Common myeloid progenitor, CD34-positive (primary cell): ENCODE data around the gene BICC1.

Experiments used
- CTCF ChIA-PET: fragments of 350-600 bp; sonication (Branson Sonifier 250); formaldehyde crosslinking; loops from one replicate; lab custom pipeline; 2021; ENCODE audit warnings: antibody characterized with exemption; lab: Charles Lee
- POLR2A ChIA-PET: fragments of 350-600 bp; sonication (Branson Sonifier 250); formaldehyde crosslinking; loops from one replicate; lab custom pipeline; 2021; ENCODE audit warnings: antibody characterized with exemption; lab: Charles Lee
- DNase-seq, 3 donors: peaks; one replicate each; pipeline versions ENCODE4 v3.0.0 to v3.0.0-alpha.2; 2013
- H3K27ac ChIP-seq, 2 experiments: 1 replicate in 1 of 2; 2 replicates in 1 of 2; pipeline ENCODE4 v1.7.0; 2013; ENCODE audit warnings: inconsistent platforms in 2 of 2, low read length in 2 of 2, mild to moderate bottlenecking in 2 of 2, low read depth in 1 of 2, moderate library complexity in 1 of 2; ENCODE audit not compliant: severe bottlenecking in 2 of 2, insufficient read depth in 1 of 2, poor library complexity in 1 of 2
- H3K27me3 ChIP-seq, 5 experiments: replicated peaks in 2 of 5; 1 replicate in 3 of 5; 2 replicates in 2 of 5; pipeline versions ENCODE4 v1.6.1 to v1.7.0; 2013; ENCODE audit warnings: low read length in 4 of 5, mild to moderate bottlenecking in 2 of 5, moderate library complexity in 2 of 5, inconsistent platforms in 1 of 5; ENCODE audit not compliant: insufficient read depth in 5 of 5, control insufficient read depth in 4 of 5
- H3K36me3 ChIP-seq, 4 experiments: 1 replicate in 2 of 4; 2 replicates in 2 of 4; pipeline versions ENCODE4 v1.6.1 to v1.7.0; 2013; ENCODE audit warnings: low read length in 3 of 4, control low read depth in 1 of 4, mild to moderate bottlenecking in 1 of 4; ENCODE audit not compliant: control insufficient read depth in 4 of 4, insufficient read depth in 4 of 4
- H3K4me1 ChIP-seq, 4 experiments: 1 replicate in 3 of 4; 2 replicates in 1 of 4; pipeline versions ENCODE4 v1.6.1 to v1.7.1; 2013; ENCODE audit warnings: low read length in 3 of 4, mild to moderate bottlenecking in 3 of 4, control low read depth in 1 of 4, inconsistent platforms in 1 of 4, moderate library complexity in 1 of 4; ENCODE audit not compliant: control insufficient read depth in 4 of 4, insufficient read depth in 4 of 4; ENCODE audit errors: control extremely low read depth in 1 of 4
- H3K4me3 ChIP-seq, 7 experiments: 1 replicate in 4 of 7; 2 replicates in 3 of 7; pipeline versions ENCODE4 v1.5.1 to v1.7.0; 2013; ENCODE audit warnings: mild to moderate bottlenecking in 7 of 7, low read length in 6 of 7, moderate library complexity in 6 of 7, inconsistent platforms in 2 of 7, low read depth in 2 of 7, control low read depth in 1 of 7; ENCODE audit not compliant: insufficient read depth in 4 of 7, control insufficient read depth in 1 of 7; ENCODE audit errors: extremely low read depth in 1 of 7
- H3K9me3 ChIP-seq, 5 experiments: 1 replicate in 4 of 5; 2 replicates in 1 of 5; pipeline versions ENCODE4 v1.6.1 to v1.7.1; 2013; ENCODE audit warnings: low read length in 4 of 5, mild to moderate bottlenecking in 2 of 5, inconsistent platforms in 1 of 5, low read depth in 1 of 5, moderate library complexity in 1 of 5; ENCODE audit not compliant: control insufficient read depth in 4 of 5, insufficient read depth in 2 of 5; ENCODE audit errors: control extremely low read depth in 1 of 5
- WGBS: methylation state at CpG from one replicate; pipeline ENCODE4 v1.1.5; 2013; ENCODE audit not compliant: insufficient coverage; 5-methylcytosine and 5-hydroxymethylcytosine counted together

The BICC1 gene

DNA sequence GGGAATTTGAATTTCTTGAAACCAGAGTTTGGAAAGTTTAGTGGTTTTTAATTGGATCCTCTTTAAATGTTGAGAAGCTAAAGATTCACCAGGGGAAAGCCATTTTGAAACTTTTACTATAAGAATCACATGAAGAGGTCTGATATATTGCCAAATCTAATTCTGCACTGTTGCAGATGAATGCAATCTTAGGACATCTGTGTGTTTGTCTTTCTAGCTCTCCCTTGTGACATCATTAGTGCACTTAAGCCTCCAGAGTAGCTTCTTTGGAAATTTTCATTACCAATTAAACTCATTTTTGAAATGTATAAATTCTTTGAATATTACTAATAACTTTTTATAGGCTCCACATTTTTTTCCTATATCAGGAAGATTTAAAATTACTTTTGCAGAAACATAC, 160.2 kb downstream of the BICC1 start:
- CTCF ChIA-PET, result no interaction called here
- Histone ChIP-seq H3K4me1 (no peaks in the 10 kb centered on the region), H3K27ac (no peak overlapping the region), H3K36me3 (no peaks in the 10 kb centered on the region), H3K27me3 (no peaks in the 10 kb centered on the region), H3K4me3 (no peak overlapping the region), H3K9me3 (peaks cover 0 to 6% (median 0%) of the 10 kb centered on the region in 5 experiments)
- DNase-seq, result no peak
- POLR2A ChIA-PET, result no interaction called here

- Histone ChIP-seq H3K27ac (no peak overlapping the region), H3K4me1 (no peaks in the 10 kb centered on the region), H3K27me3 (no peaks in the 10 kb centered on the region), H3K36me3 (no peaks in the 10 kb centered on the region), H3K4me3 (no peak overlapping the region), H3K9me3 (peaks cover 0 to 6% (median 0%) of the 10 kb centered on the region in 5 experiments)
- CTCF ChIA-PET, result no interaction called here
- POLR2A ChIA-PET, result no interaction called here
- 100% methylated on average over 1 of the region's 2 CpGs for WGBS
- no peak for DNase-seq
Observed at GRCh38 chr10:58674251-58674650, 161.6 kb downstream of the BICC1 start.

DNA sequence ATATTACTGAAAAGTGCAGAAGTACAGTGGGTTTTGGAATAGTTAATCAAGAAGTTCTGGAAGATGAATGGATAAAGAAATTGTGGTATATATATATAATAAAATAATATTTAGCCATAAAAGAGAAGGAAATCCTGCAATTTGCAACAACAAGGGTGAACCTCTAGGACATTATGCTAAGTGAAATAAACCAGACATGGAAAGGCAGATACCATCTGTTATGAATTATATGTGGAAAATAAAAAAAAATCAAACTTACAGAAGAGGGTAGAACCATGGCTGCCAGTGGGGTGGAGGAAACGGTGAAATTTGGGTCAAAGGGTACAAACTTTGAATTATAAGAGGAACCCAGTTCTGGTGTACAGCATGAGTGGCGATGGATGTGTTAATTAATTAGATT, 162.6 kb downstream of the BICC1 start:
- Histone ChIP-seq H3K27me3 (no peaks in the 10 kb centered on the region), H3K4me3 (no peak overlapping the region), H3K9me3 (peaks cover 0 to 6% (median 0%) of the 10 kb centered on the region in 5 experiments), H3K4me1 (no peaks in the 10 kb centered on the region), H3K27ac (no peak overlapping the region), H3K36me3 (no peaks in the 10 kb centered on the region)
- WGBS, result 100% methylated on average over 1 of the region's 2 CpGs
- DNase-seq, result no peak
- POLR2A ChIA-PET, result no interaction called here
- CTCF ChIA-PET, result no interaction called here

- CTCF ChIA-PET, result interaction anchor here (0.6 kb wide), 1 partner anchor 628 kb away, joined by 3 read pairs; no protein-coding TSS in a partner anchor
- WGBS, result no CpG with 5 or more reads among the region's 2 CpGs
Observed at GRCh38 chr10:58691528-58691927, 178.9 kb downstream of the BICC1 start.

DNA sequence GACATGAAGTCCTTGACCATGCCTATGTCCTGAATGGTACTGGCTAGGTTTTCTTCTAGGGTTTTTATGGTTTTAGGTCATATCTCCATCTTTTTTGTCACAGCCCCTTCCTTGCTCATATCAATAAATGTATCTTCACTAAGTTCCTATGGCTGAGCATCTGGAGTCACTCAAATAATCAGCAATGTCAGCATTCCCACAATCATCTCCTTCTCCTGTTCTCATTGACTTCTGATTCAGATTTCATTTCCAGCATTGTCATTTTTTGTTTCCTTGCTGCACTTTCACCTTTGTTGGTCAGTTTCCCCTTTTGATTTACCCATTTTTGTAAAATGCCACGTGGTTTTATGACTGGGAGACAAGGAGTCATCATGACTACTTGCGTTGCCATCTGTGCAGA, 181.2 kb downstream of the BICC1 start:
- ChIA-PET CTCF (no interaction called here), POLR2A (no interaction called here)
- H3K4me1 ChIP-seq, result peaks cover 0 to 3% (median 0%) of the 10 kb centered on the region in 4 experiments
- 100% methylated on average over 2 of the region's 2 CpGs for WGBS
- H3K27ac ChIP-seq, result no peak overlapping the region
- DNase-seq, result no peak
- H3K27me3 ChIP-seq, result no peaks in the 10 kb centered on the region
- no peak overlapping the region for H3K4me3 ChIP-seq
- H3K36me3 ChIP-seq, result no peaks in the 10 kb centered on the region
- H3K9me3 ChIP-seq, result peaks cover 0 to 4% (median 2%) of the 10 kb centered on the region in 5 experiments

More at GRCh38 chr10:58691528-58691927, 178.9 kb downstream of the BICC1 start:
- Histone ChIP-seq H3K27me3 (no peaks in the 10 kb centered on the region), H3K4me1 (no peaks in the 10 kb centered on the region), H3K9me3 (peaks cover 0 to 9% (median 3%) of the 10 kb centered on the region in 5 experiments), H3K36me3 (no peaks in the 10 kb centered on the region), H3K27ac (no peak overlapping the region), H3K4me3 (no peak overlapping the region)
- POLR2A ChIA-PET, result no interaction called here
- no peak for DNase-seq

GRCh38 chr10:58695022-58695421, 182.3 kb downstream of the BICC1 start:
- no peak overlapping the region for H3K4me3 ChIP-seq
- POLR2A ChIA-PET, result no interaction called here
- CTCF ChIA-PET, result no interaction called here
- H3K27me3 ChIP-seq, result no peaks in the 10 kb centered on the region
- peaks cover 0 to 3% (median 0%) of the 10 kb centered on the region in 4 experiments for H3K4me1 ChIP-seq
- no peak for DNase-seq
- peaks cover 0 to 4% (median 2%) of the 10 kb centered on the region in 5 experiments for H3K9me3 ChIP-seq
- no peaks in the 10 kb centered on the region for H3K36me3 ChIP-seq
- WGBS, result 100% methylated on average over 1 of the region's 5 CpGs
- no peak overlapping the region for H3K27ac ChIP-seq

- ChIA-PET CTCF (no interaction called here), POLR2A (no interaction called here)
- Histone ChIP-seq H3K27me3 (no peaks in the 10 kb centered on the region), H3K9me3 (peaks cover 0 to 3% (median 0%) of the 10 kb centered on the region in 5 experiments), H3K4me3 (no peak overlapping the region), H3K36me3 (no peaks in the 10 kb centered on the region), H3K4me1 (peaks cover 0 to 3% (median 0%) of the 10 kb centered on the region in 4 experiments), H3K27ac (no peak overlapping the region)
- no CpG with 5 or more reads among the region's 4 CpGs for whole genome bisulfite sequencing
- DNase-seq, result peak in 1 of 3 donors; percentile 9
Observed at GRCh38 chr10:58696736-58697135, 184.1 kb downstream of the BICC1 start.
